Liver (tissue), 9 donors: Measurements from ENCODE around the gene MCTP2. TPM values are rescaled to one million over a fixed set of nuclear protein-coding genes. Genes with fewer than 3 reads are reported as not detected.

Experiments used
- DNase-seq: peaks from one replicate; pipeline ENCODE4 v3.0.0-alpha.2; 2017; ENCODE audit warnings: low spot score
- H3K27ac ChIP-seq, 2 donors: one replicate each; pipeline ENCODE4 v1.7.0; 2013; ENCODE audit warnings: inconsistent platforms in 2 of 2, low read length in 2 of 2, control low read depth in 1 of 2, low read depth in 1 of 2, mild to moderate bottlenecking in 1 of 2
- H3K27me3 ChIP-seq, 4 donors: one replicate each; pipeline versions ENCODE4 v1.6.1 to v1.7.0; 2013; ENCODE audit warnings: low read length in 3 of 4, inconsistent platforms in 1 of 4, mild to moderate bottlenecking in 1 of 4, moderate library complexity in 1 of 4; ENCODE audit not compliant: control insufficient read depth in 4 of 4, insufficient read depth in 4 of 4
- H3K36me3 ChIP-seq, 4 donors: one replicate each; pipeline versions ENCODE4 v1.6.1 to v1.7.0; 2013; ENCODE audit warnings: low read length in 3 of 4, mild to moderate bottlenecking in 3 of 4, low read depth in 1 of 4, moderate library complexity in 1 of 4; ENCODE audit not compliant: control insufficient read depth in 4 of 4, insufficient read depth in 3 of 4
- H3K4me1 ChIP-seq, 4 donors: one replicate each; pipeline versions ENCODE4 v1.6.1 to v1.7.0; 2013; ENCODE audit warnings: low read length in 3 of 4, mild to moderate bottlenecking in 3 of 4, moderate library complexity in 1 of 4; ENCODE audit not compliant: control insufficient read depth in 4 of 4, insufficient read depth in 4 of 4
- H3K4me3 ChIP-seq, 3 donors: one replicate each; pipeline versions ENCODE4 v1.6.1 to v1.7.0; 2013; ENCODE audit warnings: low read length in 3 of 3, control low read depth in 1 of 3, low read depth in 1 of 3, mild to moderate bottlenecking in 1 of 3
- H3K9ac ChIP-seq, 2 donors: one replicate each; pipeline ENCODE4 v1.7.0; 2013; ENCODE audit warnings: low read length in 2 of 2, mild to moderate bottlenecking in 2 of 2, moderate library complexity in 2 of 2, control low read depth in 1 of 2, low read depth in 1 of 2
- H3K9me3 ChIP-seq, 4 donors: one replicate each; pipeline versions ENCODE4 v1.6.1 to v1.7.0; 2013; ENCODE audit warnings: low read length in 3 of 4; ENCODE audit not compliant: control insufficient read depth in 4 of 4
- ATF3 ChIP-seq: IDR thresholded peaks from 2 replicates; pipeline ENCODE4 v1.6.1; 2016; ENCODE audit warnings: antibody characterized with exemption
- CTCF ChIP-seq: fragments of 150-350 bp; IDR thresholded peaks from 2 replicates; pipeline ENCODE4 v1.5.1; 2017; ENCODE audit warnings: improper control_type of control experiment, low read depth, low read length; ENCODE audit not compliant: missing input control
- EGR1 ChIP-seq, 2 donors: IDR thresholded peaks; 2 replicates each; pipeline ENCODE4 v1.6.1; 2016 to 2018; ENCODE audit warnings: antibody characterized with exemption in 2 of 2, low read depth in 2 of 2
- FOXA2 ChIP-seq: IDR thresholded peaks from 2 replicates; pipeline ENCODE4 v1.6.1; 2016; ENCODE audit warnings: antibody characterized with exemption
- GABPA ChIP-seq, 2 donors: IDR thresholded peaks in 1 of 2; conservative IDR thresholded peaks in 1 of 2; 2 replicates each; pipeline ENCODE4 v1.6.1; 2016; ENCODE audit warnings: antibody characterized with exemption in 2 of 2, mild to moderate bottlenecking in 1 of 2, moderate library complexity in 1 of 2
- HNF4A ChIP-seq, 2 donors: conservative IDR thresholded peaks; 2 replicates each; pipeline ENCODE4 v1.6.1; 2016; ENCODE audit warnings: antibody characterized with exemption in 2 of 2, mild to moderate bottlenecking in 2 of 2
- JUND ChIP-seq, 2 donors: IDR thresholded peaks; 2 replicates each; pipeline ENCODE4 v1.6.1; 2016; ENCODE audit warnings: antibody characterized with exemption in 2 of 2
- MAX ChIP-seq: IDR thresholded peaks from 2 replicates; pipeline ENCODE4 v1.6.1; 2016; ENCODE audit warnings: antibody characterized with exemption
- NR2F2 ChIP-seq: IDR thresholded peaks from 2 replicates; pipeline ENCODE4 v1.6.1; 2016; ENCODE audit warnings: antibody characterized with exemption
- RAD21 ChIP-seq, 2 donors: IDR thresholded peaks; 2 replicates each; pipeline ENCODE4 v1.6.1; 2016; ENCODE audit warnings: antibody characterized with exemption in 2 of 2, mild to moderate bottlenecking in 2 of 2
- REST ChIP-seq: IDR thresholded peaks from 2 replicates; pipeline ENCODE4 v1.6.1; 2016; ENCODE audit warnings: antibody characterized with exemption, mild to moderate bottlenecking
- RXRA ChIP-seq, 2 donors: IDR thresholded peaks; 2 replicates each; pipeline ENCODE4 v1.6.1; 2017 to 2018; ENCODE audit warnings: antibody characterized with exemption in 2 of 2, mild to moderate bottlenecking in 1 of 2
- YY1 ChIP-seq: IDR thresholded peaks from 2 replicates; pipeline ENCODE4 v1.6.1; 2016; ENCODE audit warnings: antibody characterized with exemption, mild to moderate bottlenecking
- ZBTB33 ChIP-seq: IDR thresholded peaks from 2 replicates; pipeline ENCODE4 v1.6.1; 2016; ENCODE audit warnings: antibody characterized with exemption
- WGBS: extraction: QIAGEN DNeasy Blood & Tissue Kit; methylation state at CpG from one replicate; pipeline ENCODE4 v1.1.7; 2013; 5-methylcytosine and 5-hydroxymethylcytosine counted together
- polyA plus RNA-seq, 2 donors: library from polyadenylated mRNA; stranded (reverse) in 1 of 2; unstranded in 1 of 2; fragments of 200-250 nt in 1 of 2; fragments of >200 nt in 1 of 2; fragmentation: Nextera tagmentation in 1 of 2; extraction: Ambion mirVana in 1 of 2; gene quantifications; one replicate each; pipeline versions ENCODE4 v1.2.1 to v1.2.3, GENCODE V29; 2013 to 2015
- total RNA-seq, 2 donors: library from RNA; depleted of rRNA; stranded (reverse); fragments of >200 nt; gene quantifications; one replicate each; pipeline ENCODE4 v1.2.3, GENCODE V29; 2014
- donor health status: healthy.
- donor health status: healthy.
- donor health status: healthy.
- donor health status: healthy.
- donor health status: healthy.

Gene MCTP2
- total and polyA plus RNA-seq, 4 donors: 0.43 to 9.9 (median 3.5) TPM

GRCh38 chr15:94312946-94313345 is 81.6 kb downstream of the MCTP2 start:
- Histone ChIP-seq H3K27me3 (no peaks in the 10 kb centered on the region), H3K4me3 (no peak overlapping the region), H3K9ac (no peak overlapping the region), H3K36me3 (no peaks in the 10 kb centered on the region), H3K9me3 (no peaks in the 10 kb centered on the region), H3K27ac (no peak overlapping the region), H3K4me1 (no peaks in the 10 kb centered on the region)
- TF ChIP-seq EGR1 (IDR thresholded peaks at IDR 0.05; ENCODE audit: low read depth in 2 of 2): no peak
- no peak for TF ChIP-seq ATF3
- TF ChIP-seq RAD21 (IDR thresholded peaks at IDR 0.05): no peak
- no peak for TF ChIP-seq CTCF
- TF ChIP-seq GABPA (IDR thresholded peaks at IDR 0.05 in 1 of 2, conservative IDR thresholded peaks at IDR 0.05 in 1 of 2): no peak
- TF ChIP-seq FOXA2: no peak
- no peak for TF ChIP-seq ZBTB33
- no peak for TF ChIP-seq JUND (IDR thresholded peaks at IDR 0.05)
- TF ChIP-seq YY1: no peak
- TF ChIP-seq MAX: no peak
- TF ChIP-seq HNF4A (conservative IDR thresholded peaks at IDR 0.05): no peak
- TF ChIP-seq REST: no peak
- TF ChIP-seq NR2F2: no peak
- no peak for TF ChIP-seq RXRA (IDR thresholded peaks at IDR 0.05)
- 76% methylated on average over 5 of the region's 5 CpGs for WGBS
- DNase-seq: no peak

- no peak overlapping the region for H3K27ac ChIP-seq
- H3K9me3 ChIP-seq: no peaks in the 10 kb centered on the region
- H3K4me3 ChIP-seq: no peak overlapping the region
- H3K27me3 ChIP-seq: no peaks in the 10 kb centered on the region
- TF ChIP-seq EGR1 (IDR thresholded peaks at IDR 0.05; ENCODE audit: low read depth in 2 of 2) (no peak), ZBTB33 (no peak)
- no peak for DNase-seq
- no peaks in the 10 kb centered on the region for H3K36me3 ChIP-seq
- WGBS: 83% methylated on average over 3 of the region's 3 CpGs
- H3K4me1 ChIP-seq: no peaks in the 10 kb centered on the region
- no peak overlapping the region for H3K9ac ChIP-seq
Observed at GRCh38 chr15:94314639-94315038, 83.3 kb downstream of the MCTP2 start.
